Neural crest cell (in vitro differentiated cells): ENCODE results near the gene LNX2. TPM values are rescaled to one million over a fixed set of nuclear protein-coding genes. Genes with fewer than 3 reads are reported as not detected.

Experiments used
- DNase-seq: peaks from one replicate; pipeline ENCODE4 v3.0.0; 2021; ENCODE audit warnings: low read depth, mixed read lengths, low spot score
- H3K27ac Mint-ChIP-seq: one replicate; pipeline ENCODE4 v1.8.0; 2021; ENCODE audit warnings: mild to moderate bottlenecking, mixed read lengths; ENCODE audit not compliant: unreplicated experiment
- H3K27me3 Mint-ChIP-seq: 2 replicates; pipeline ENCODE4 v1.8.0; 2021; ENCODE audit warnings: low read depth, mild to moderate bottlenecking, mixed read lengths
- H3K36me3 Mint-ChIP-seq: 2 replicates; pipeline ENCODE4 v1.8.0; 2021; ENCODE audit warnings: low read depth, mild to moderate bottlenecking, mixed read lengths
- H3K4me1 Mint-ChIP-seq: 2 replicates; pipeline ENCODE4 v1.8.0; 2021; ENCODE audit warnings: mixed read lengths
- H3K4me3 Mint-ChIP-seq: one replicate; pipeline ENCODE4 v1.8.0; 2021; ENCODE audit warnings: mild to moderate bottlenecking, mixed read lengths
- H3K9me3 Mint-ChIP-seq: 2 replicates; pipeline ENCODE4 v1.8.0; 2021; ENCODE audit warnings: mixed read lengths
- CTCF ChIP-seq: fragments of 200-600 bp; sonication (generic); conservative IDR thresholded peaks from 2 replicates; pipeline ENCODE4 v1.5.0; 2021; ENCODE audit warnings: antibody characterized with exemption, mild to moderate bottlenecking
- total RNA-seq: library from RNA; stranded (reverse); gene quantifications from 2 replicates; pipeline ENCODE4 v1.2.1, GENCODE V29; 2021

LNX2 gene
- total RNA-seq, 1 donor from 2014 or later, result 9.6 TPM

DNA sequence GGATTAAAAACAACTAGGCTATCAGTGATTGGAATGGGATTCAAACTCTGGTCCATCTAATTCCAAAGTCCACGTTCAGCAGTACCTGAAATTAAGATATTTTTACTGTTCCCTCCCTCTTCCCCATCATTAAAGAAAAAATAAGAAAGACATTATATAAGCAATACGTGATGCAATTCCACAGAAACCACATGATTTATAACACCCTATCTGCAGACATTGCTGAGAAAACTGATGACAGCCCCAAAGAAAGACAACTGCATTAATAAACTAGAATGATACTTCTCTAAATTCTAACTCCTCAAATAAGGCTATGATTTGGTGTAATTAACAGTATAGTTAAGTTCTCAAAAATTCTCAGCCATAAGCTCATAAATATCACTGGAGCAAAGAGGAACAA, 19.1 kb downstream of the LNX2 start:
- peaks cover 5% of the 10 kb centered on the region for H3K4me1 Mint-ChIP-seq
- TF ChIP-seq CTCF, result no peak
- no peak overlapping the region for H3K4me3 Mint-ChIP-seq
- H3K27ac Mint-ChIP-seq, result no peak overlapping the region
- H3K36me3 Mint-ChIP-seq, result no peaks in the 10 kb centered on the region
- H3K27me3 Mint-ChIP-seq, result no peaks in the 10 kb centered on the region
- H3K9me3 Mint-ChIP-seq, result no peaks in the 10 kb centered on the region
- no peak for DNase-seq

DNA sequence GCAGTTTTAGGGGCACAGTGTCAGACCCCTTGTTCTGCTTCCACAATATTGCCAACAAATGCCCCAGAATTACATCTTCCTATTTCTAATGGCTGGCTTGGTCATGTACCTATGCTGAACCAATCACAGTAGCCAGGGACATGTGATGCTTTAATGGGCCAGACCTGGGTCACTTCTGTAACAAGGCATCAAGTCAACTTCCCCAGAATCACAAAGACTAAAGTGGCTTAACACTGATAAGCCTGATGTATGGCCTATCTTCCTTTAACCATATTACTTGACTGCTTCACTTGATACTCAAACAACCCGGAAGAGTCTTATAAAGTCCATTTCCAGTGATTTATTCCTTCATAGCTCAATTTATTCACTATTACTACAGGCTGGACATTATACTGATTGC, 19.6 kb downstream of the LNX2 start:
- H3K36me3 Mint-ChIP-seq, result no peaks in the 10 kb centered on the region
- H3K4me3 Mint-ChIP-seq, result no peak overlapping the region
- no peak overlapping the region for H3K27ac Mint-ChIP-seq
- no peaks in the 10 kb centered on the region for H3K9me3 Mint-ChIP-seq
- H3K27me3 Mint-ChIP-seq, result no peaks in the 10 kb centered on the region
- no peak for DNase-seq
- TF ChIP-seq CTCF, result no peak
- peaks cover 5% of the 10 kb centered on the region for H3K4me1 Mint-ChIP-seq

DNA sequence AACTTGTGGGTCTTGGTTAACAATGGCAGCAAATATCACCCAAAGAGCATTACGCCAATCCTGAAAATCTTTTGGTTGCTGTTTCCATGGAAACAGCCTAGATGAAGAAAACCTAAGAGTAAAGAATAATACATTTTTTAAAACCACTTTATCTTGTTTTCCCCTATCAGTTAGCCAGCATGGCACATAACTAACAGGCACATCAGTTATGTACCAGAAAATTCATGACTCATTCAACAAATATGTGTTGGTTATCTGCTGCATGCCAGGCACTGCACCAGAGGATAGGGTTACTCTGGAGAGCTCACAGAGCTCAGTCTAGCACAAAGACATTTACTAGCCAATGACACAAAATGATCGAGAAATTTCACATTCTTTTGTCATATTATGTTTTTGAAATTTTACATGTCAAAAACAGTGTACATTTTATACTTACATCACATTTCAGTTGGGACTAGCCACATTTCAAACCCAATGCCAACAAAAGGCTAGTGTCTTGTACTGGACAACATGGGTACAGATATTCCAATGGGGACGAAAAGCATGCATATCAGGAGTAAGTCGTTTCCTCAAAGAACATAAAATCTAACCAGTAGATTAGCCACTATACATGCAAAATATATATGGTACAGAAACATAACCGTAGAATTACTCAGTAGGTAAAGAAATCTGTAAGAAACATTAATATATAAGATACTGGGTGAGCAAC, 20.3 kb downstream of the LNX2 start:
- no peak for DNase-seq
- H3K36me3 Mint-ChIP-seq, result no peaks in the 10 kb centered on the region
- no peak for TF ChIP-seq CTCF
- H3K9me3 Mint-ChIP-seq, result no peaks in the 10 kb centered on the region
- no peaks in the 10 kb centered on the region for H3K27me3 Mint-ChIP-seq
- no peak overlapping the region for H3K4me3 Mint-ChIP-seq
- no peak overlapping the region for H3K27ac Mint-ChIP-seq
- peaks cover 5% of the 10 kb centered on the region for H3K4me1 Mint-ChIP-seq

GRCh38 chr13:27599096-27599495, 21.2 kb downstream of the LNX2 start:
- H3K27ac Mint-ChIP-seq, result no peak overlapping the region
- no peaks in the 10 kb centered on the region for H3K9me3 Mint-ChIP-seq

GRCh38 chr13:27595055-27595811, 25.1 kb downstream of the LNX2 start:
- no peak for TF ChIP-seq CTCF
- no peak overlapping the region for H3K27ac Mint-ChIP-seq
- no peaks in the 10 kb centered on the region for H3K36me3 Mint-ChIP-seq
- peaks cover 5% of the 10 kb centered on the region for H3K4me1 Mint-ChIP-seq
- no peaks in the 10 kb centered on the region for H3K27me3 Mint-ChIP-seq
- no peak overlapping the region for H3K4me3 Mint-ChIP-seq
- no peaks in the 10 kb centered on the region for H3K9me3 Mint-ChIP-seq
- no peak for DNase-seq

More at GRCh38 chr13:27599096-27599495, 21.2 kb downstream of the LNX2 start:
- Mint-ChIP-seq H3K4me1 (peaks cover 5% of the 10 kb centered on the region), H3K4me3 (no peak overlapping the region), H3K27me3 (no peaks in the 10 kb centered on the region), H3K36me3 (no peaks in the 10 kb centered on the region)
- no peak for DNase-seq
- TF ChIP-seq CTCF, result no peak
